ENCODE measurements around the gene HOXC10. TPM values are rescaled to one million over a fixed set of nuclear protein-coding genes. Genes with fewer than 3 reads are reported as not detected.
A peak's percentile ranks its signal among the peaks of the same experiment; 100 is the strongest.

The HOXC10 gene
- total and polyA plus RNA-seq, 2 of the 8 experiments (the other 6 are each of a cell fraction or from before 2014, with no cell fraction given) = not detected

DNA sequence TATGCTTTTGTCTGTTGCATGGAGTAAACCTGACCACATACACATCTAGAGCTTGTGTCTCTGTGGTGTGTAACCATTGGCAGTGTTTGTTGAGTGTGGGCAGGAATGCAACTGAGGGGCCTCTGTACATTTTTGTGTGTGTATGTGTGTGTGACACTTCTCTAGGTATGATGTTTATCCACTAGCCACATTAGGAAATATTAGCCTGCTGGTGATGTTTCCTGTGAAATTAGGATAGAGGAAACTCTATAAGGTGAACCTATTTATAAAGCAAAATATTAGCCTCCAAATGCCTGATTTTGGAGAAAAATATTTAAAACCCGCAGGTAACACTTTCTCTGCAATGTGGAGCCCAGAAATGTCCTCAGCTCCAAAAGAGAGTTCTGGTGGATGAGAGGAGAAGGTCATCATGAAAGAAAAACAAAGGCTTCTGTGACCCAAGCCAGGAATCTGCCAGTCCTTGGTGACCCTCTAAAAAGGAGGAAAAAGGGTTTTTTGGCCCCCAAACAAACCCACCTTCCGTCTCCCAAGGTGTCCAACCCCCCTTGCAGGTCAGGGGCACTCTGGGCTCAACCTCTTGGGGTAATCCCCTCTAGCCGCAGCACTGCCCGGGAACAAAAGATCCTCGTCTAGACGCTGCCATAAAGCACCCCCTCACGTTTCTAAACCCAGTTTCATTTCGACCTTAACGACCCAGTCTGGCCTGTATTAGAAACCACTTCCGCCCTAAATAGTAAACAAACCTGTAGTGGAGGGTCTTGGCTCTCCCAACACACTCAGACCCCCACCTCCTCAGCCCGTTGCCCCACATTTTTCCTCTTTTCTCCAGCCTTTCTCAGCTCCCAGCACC, 7.1 kb upstream of the HOXC10 start:
- ChIA-PET CTCF (ENCODE audit: partially characterized antibody) (interaction anchor here (0.7 to 1.5 kb wide), 3 partner anchors 14 to 55 kb away, joined by 3 to 4 read pairs (median 3); partner anchors contain the start of gene HOXC5), POLR2A (ENCODE audit: partially characterized antibody) (interaction anchor here (1.4 kb wide), 1 partner anchor 11 kb away, joined by 3 read pairs; no protein-coding TSS in a partner anchor)

More for the DNA sequence above, 7.1 kb upstream of the HOXC10 start:
- WGBS, 2 experiments (ENCODE audit: extremely low coverage in 1 of 2, insufficient coverage in 1 of 2, insufficient read length in 1 of 2, insufficient replicate concordance in 2 of 2, low coverage in 1 of 2, low lambda C conversion rate in 2 of 2, missing lambda C conversion rate in 1 of 2) = 12% methylated on average over 11 of the region's 11 CpGs; no CpG with 5 or more reads in 1 of the 2 experiments
- Histone ChIP-seq H3K4me2 (ENCODE audit: insufficient read depth in 1 of 2, low read depth in 2 of 2, low read length in 2 of 2) (no peak overlapping the region), H2BK20ac (ENCODE audit: low read length) (no peak overlapping the region), H2BK12ac (ENCODE audit: low read depth, low read length) (no peak overlapping the region), H3K36me3 (ENCODE audit: control insufficient read depth in 2 of 4, insufficient read depth in 4 of 4, low read length in 3 of 4) (peaks cover 0 to 3% (median 0%) of the 10 kb centered on the region in 4 experiments; a peak in 1 of 8 replicates), H4K8ac (ENCODE audit: extremely low read depth, insufficient read depth, low read length) (no peak overlapping the region), H4K91ac (replicated peaks; ENCODE audit: insufficient read length, low read length) (no peak overlapping the region), H4K20me1 (replicated peaks in 1 of 2; ENCODE audit: control insufficient read depth in 1 of 2, insufficient read depth in 2 of 2, low read length in 2 of 2) (peaks cover 15 to 20% of the 10 kb centered on the region in 2 experiments), H3K4ac (replicated peaks; ENCODE audit: insufficient read length, low read depth, low read length) (no peak overlapping the region), H3K79me1 (ENCODE audit: low read depth, low read length) (no peaks in the 10 kb centered on the region), H3K9me3 (ENCODE audit: insufficient read depth in 2 of 2, low read depth in 1 of 2, low read length in 1 of 2) (0 out of 4 replicates have a peak, but pooled peaks cover 0 to 2% of the 10 kb centered on the region in 2 experiments), H3K4me1 (replicated peaks in 1 of 4; ENCODE audit: control insufficient read depth in 3 of 4, insufficient read depth in 4 of 4, low read length in 3 of 4) (peaks cover 0 to 10% (median 4%) of the 10 kb centered on the region in 4 experiments; a peak in 6 of 7 replicates), H3K56ac (replicated peaks; ENCODE audit: insufficient read length, low read depth, low read length) (no peak overlapping the region), H2BK15ac (ENCODE audit: low read length) (no peak overlapping the region), H3K27me3 (replicated peaks in 1 of 4; ENCODE audit: control insufficient read depth in 3 of 4, extremely low read depth in 1 of 4, insufficient read depth in 3 of 4, low read length in 3 of 4) (peaks cover 96 to 100% (median 99%) of the 10 kb centered on the region in 4 experiments), H2BK5ac (ENCODE audit: low read depth, low read length) (no peak overlapping the region), H3K23me2 (ENCODE audit: low read depth, low read length) (peaks cover 1% of the 10 kb centered on the region; the same call in 1 of the 2 replicates), H3K14ac (ENCODE audit: insufficient read length) (no peak overlapping the region), H4K5ac (ENCODE audit: insufficient read length, low read depth, low read length) (no peak overlapping the region), H2BK120ac (replicated peaks; ENCODE audit: low read depth, low read length) (no peak overlapping the region), H2AK5ac (ENCODE audit: low read depth, low read length) (no peak overlapping the region), H2AFZ (ENCODE audit: low read length) (no peak overlapping the region), H3K23ac (ENCODE audit: insufficient read length) (no peak overlapping the region), H3K9ac (replicated peaks in 1 of 4; ENCODE audit: extremely low read depth in 1 of 4, low read depth in 3 of 4, low read length in 3 of 4) (no peak overlapping the region), H3K79me2 (ENCODE audit: control insufficient read depth in 1 of 2, insufficient read depth in 2 of 2, low read length in 2 of 2) (no peaks in the 10 kb centered on the region), H3K18ac (ENCODE audit: extremely low read depth, low read length) (no peak overlapping the region), H3K27ac (ENCODE audit: low read depth, low read length) (no peak overlapping the region), H3K4me3 (ENCODE audit: extremely low read depth in 1 of 4, insufficient read depth in 2 of 4, low read depth in 3 of 4, low read length in 4 of 4) (no peak overlapping the region)
- FAIRE-seq = no peak
- TF ChIP-seq SAP30 (IDR thresholded peaks at IDR 0.05; ENCODE audit: insufficient read depth, insufficient replicate concordance, low read length) = no peak
- TF ChIP-seq RBBP5 (IDR thresholded peaks at IDR 0.05; ENCODE audit: borderline replicate concordance, low read depth, low read length) = no peak
- TF ChIP-seq SUZ12 (IDR thresholded peaks at IDR 0.05; ENCODE audit: low read length) = peak; percentile 38; the same call in 1 of the 2 replicates
- TF ChIP-seq JUN (IDR thresholded peaks at IDR 0.05; ENCODE audit: low read depth, low read length) = no peak
- peak; percentile 25 for TF ChIP-seq EZH2 (IDR thresholded peaks at IDR 0.05; ENCODE audit: low read depth, low read length, severe bottlenecking)
- no peak for DNase-seq (ENCODE audit: low read depth in 1 of 2, low spot score in 2 of 2)
